NCI-H2171 (cell line): ENCODE measurements around the gene CTNND1.
"Not testable (repeated sequence)": the region's sequence is repeated elsewhere in the genome, so short reads cannot be mapped to it uniquely, and the experiment has no call there.

Experiments
- DNase-seq: peaks from one replicate; lab custom pipeline; 2025; lab: John Stamatoyannopoulos, UW

CTNND1 gene

GRCh38 chr11:57761301-57762234 lies at the start of gene CTNND1:
TSS of gene CTNND1 (plus strand) at chr11:57761802. CDS start at chr11:57791479, 29,677 bp downstream.
- peak; percentile 79 for DNase-seq

DNA sequence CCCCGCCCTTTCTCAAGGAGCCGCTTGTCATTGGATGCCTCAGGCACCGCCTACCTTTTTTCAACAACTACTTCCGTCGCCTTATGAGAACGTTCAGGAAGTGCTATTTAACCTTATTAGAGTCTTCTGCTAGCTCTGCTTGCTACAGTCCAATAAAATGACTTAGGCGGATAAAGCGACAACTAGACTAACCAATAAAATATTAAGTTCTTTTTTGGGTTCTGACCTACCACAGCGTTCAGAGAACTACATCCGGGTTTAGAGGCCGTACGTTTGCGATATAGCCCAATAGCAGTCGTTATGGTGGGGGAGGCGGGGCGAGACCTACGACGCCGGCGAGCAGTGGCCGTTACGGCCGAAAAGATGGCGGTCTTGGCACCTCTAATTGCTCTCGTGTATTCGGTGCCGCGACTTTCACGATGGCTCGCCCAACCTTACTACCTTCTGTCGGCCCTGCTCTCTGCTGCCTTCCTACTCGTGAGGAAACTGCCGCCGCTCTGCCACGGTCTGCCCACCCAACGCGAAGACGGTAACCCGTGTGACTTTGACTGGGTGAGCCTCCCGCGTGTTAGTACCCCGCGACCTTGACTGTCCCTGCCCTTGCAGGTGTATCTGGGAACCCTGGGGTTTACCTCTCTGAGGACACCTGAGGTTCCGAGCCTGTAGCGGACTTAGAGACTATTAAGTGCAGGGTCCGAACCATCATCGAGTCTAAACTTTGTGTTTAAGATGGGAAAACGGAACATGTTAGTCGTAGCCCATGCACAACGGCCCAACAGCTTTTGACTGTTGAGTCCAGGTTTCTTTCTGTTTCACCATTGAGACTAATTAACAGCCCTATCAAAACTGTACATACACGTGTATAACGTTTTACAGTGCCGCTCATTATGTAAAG lies 49.1 kb upstream of the CTNND1 start, which contains the start of gene TMX2:
Gene TMX2 (plus strand): TSS at position 338 of the 895 bp plus-strand sequence. CDS start 26 bp downstream, at position 364.
- DNase-seq, result peak; percentile 93

- DNase-seq, result no peak
Measured at GRCh38 chr11:57713835-57714234, 47.8 kb upstream of the CTNND1 start.

GRCh38 chr11:57716726-57717125 lies 44.9 kb upstream of the CTNND1 start:
- DNase-seq, result not testable (repeated sequence)

DNA sequence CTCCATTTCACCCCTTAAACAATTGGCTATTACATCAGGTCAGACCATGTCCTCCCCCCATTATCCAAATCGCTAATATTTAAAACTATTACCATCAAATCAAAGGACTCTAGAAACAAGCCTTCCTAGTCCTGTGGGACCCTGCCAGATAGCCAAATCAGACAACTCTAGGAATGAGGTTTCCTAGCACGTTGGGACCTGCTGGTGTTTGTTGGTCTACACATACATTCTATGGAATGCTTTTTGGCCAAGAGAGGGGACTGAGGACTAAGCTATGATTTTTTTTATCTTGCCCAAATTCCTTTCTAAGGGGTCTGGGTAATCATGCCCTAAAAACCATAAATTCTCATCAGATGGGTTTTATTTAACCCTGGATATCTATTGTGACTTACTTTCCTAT lies 34.4 kb upstream of the CTNND1 start:
- DNase-seq, result no peak

- DNase-seq, result no peak
Measured at GRCh38 chr11:57728829-57729228, 32.8 kb upstream of the CTNND1 start.

DNA sequence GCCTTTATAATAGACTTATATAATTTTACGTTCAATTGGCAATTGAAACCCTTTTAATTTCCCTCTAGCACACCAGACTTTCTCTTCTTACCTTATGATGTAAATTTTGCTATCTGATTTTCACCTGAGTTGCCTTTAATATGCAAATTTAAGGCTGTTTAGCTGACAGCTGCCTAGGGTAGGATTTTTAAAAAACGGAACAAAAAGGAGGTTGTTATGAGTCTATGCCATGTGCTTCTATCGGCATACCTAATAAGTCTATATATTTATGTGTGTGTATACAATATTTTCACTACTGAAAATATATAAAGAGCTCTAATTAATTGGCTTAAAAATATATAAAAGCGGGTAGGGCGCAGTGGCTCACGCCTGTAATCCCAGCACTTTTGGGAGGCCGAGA lies 32.1 kb upstream of the CTNND1 start:
- DNase-seq, result no peak

- DNase-seq, result no peak
Measured at GRCh38 chr11:57732661-57733060, 28.9 kb upstream of the CTNND1 start.

GRCh38 chr11:57735619-57736298 lies 25.8 kb upstream of the CTNND1 start:
- no peak for DNase-seq

DNA sequence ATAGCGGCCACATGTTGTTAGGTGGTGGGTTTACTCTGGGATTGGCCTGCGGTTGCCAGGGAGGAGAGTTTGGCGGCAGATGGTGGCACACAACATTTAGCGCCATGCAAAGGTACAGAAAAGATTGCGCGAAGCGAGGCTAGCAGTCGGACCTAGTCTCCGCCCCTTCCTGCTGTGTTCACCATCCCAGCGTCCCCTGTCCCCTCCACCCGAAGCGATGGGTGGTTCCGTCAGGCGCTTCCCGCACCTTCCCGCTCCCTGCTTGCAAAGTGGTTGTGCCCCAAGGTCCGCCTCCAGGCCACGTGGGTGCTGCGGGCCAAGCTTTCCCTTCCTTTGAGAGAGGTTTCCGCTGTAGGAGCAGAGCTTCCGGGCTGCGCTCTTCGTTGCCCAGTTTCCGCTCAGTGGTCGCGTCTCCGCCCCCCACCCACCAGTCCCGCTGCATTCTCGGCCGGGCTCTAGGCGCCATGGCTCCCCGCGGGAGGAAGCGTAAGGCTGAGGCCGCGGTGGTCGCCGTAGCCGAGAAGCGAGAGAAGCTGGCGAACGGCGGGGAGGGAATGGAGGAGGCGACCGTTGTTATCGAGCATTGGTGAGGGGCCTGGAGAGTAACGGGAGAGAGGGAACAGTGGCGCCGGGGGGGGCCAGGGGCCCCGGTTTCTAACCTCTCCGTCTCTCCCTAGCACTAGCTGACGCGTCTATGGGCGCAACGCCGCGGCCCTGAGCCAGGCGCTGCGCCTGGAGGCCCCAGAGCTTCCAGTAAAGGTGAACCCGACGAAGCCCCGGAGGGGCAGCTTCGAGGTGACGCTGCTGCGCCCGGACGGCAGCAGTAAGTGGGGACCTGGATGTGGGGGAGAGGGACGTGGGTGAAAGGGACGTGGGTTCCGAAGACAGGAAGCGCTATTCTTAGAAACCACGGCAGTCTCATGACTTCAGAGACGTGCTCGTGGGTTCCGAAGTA lies 20.2 kb upstream of the CTNND1 start, which contains the start of gene SELENOH:
Gene SELENOH (plus strand): TSS at position 360 of the 955 bp plus-strand sequence. CDS start 105 bp downstream, at position 465.
- DNase-seq, result peak; percentile 89

GRCh38 chr11:57742087-57742452 lies 19.5 kb upstream of the CTNND1 start:
- DNase-seq, result no peak

- DNase-seq, result no peak
Measured at GRCh38 chr11:57744357-57744756, 17.2 kb upstream of the CTNND1 start.

DNA sequence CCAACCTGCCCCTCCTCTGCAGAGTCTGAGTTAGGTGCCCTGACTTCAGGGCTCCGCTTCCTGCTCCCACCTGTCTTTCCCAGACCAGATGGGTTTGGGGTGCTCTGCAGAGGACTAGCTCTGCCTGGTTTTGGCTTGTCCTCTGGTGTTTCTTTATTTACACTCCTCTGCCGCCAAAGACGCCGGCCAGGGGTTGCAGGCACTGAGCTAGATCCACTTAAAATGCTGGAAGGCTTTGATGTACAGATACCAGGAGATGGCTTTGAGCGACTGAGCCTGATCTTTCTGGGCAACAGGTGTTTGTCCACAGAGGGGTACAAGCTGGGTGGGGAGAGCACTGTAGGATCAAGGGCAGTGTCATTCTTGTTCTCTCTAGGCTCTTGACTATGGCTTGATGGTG lies 16.4 kb upstream of the CTNND1 start:
- DNase-seq, result no peak

DNA sequence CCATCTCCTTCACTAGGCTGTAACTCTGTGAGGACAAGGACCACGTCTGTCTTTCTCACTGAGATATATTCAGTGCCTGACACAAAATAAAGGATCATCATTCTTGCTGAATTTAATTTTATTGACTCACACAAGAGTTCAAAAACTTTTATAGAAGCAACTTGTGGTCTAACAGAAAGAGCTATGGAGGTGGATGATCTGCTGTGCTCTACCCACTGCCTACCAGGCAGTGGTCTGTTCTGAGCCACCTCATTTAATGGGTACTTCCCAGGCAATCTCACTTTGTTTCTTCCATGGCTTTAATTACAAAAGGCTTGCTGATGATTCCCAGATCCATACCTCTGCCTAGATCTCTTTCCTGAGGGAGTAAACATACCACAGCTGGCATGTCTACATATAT lies 14.7 kb upstream of the CTNND1 start:
- no peak for DNase-seq

DNA sequence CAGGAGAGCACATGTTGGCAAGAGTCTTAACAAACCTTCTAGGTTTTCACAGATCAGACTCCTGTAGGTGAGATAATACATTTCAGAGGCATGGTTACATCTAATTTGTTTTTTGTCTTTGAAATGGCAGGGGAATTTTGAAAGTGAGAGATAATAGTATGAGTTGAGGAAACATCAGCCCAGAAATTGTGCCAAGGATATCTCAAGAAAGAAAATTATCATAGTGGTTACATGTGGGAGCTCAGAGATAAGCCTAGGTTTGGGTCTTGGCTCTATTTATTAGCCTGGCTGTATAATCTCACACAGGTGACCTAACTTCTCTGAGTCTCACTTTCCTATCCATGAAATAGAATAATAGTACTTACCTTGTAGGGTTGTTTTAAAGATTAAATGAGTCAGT lies 10.4 kb upstream of the CTNND1 start:
- no peak for DNase-seq

GRCh38 chr11:57751676-57752253 lies 9.8 kb upstream of the CTNND1 start, which contains the start of gene BTBD18:
TSS of gene BTBD18 (minus strand) at chr11:57751819. CDS start at chr11:57751188, 631 bp downstream.
- no peak for DNase-seq

GRCh38 chr11:57752954-57753353 lies 8.6 kb upstream of the CTNND1 start:
- DNase-seq, result no peak

DNA sequence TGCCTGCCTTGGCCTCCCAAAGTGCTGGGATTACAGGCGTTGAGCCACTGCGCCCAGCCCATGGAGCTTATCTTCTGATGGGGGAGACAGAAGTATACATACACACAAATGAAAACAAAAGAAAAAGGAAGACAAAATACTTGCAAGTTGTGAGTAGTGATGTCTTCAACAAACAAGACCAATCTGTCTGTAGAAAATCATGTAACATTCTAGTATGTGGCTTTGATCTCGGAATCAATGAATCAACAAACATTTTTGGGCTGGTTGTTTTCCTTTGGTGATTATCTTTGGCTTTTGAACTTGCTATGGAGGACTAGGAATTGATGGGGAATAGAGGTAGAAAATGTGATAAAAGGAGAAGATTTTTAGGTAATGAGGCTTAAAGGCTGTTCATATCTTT lies 3.4 kb upstream of the CTNND1 start:
- no peak for DNase-seq

- peak; percentile 29 for DNase-seq
Measured at GRCh38 chr11:57762235-57762861, 746 bp downstream of the CTNND1 start.

GRCh38 chr11:57763568-57763967 lies 2.0 kb downstream of the CTNND1 start:
- DNase-seq, result no peak
